Small intestine (tissue), 7 donors: ENCODE data around the gene HCAR1. TPM values are rescaled to one million over a fixed set of nuclear protein-coding genes. Genes with fewer than 3 reads are reported as not detected.

Experiments
- DNase-seq, 2 donors: peaks; one replicate each; pipeline versions ENCODE4 v3.0.0 to v3.0.0-alpha.2; 2013
- FAIRE-seq: peaks from 2 replicates; lab custom pipeline; 2012; peaks lifted over from hg19 to GRCh38; lab: Jason Lieb, UNC
- H3K27ac ChIP-seq, 3 donors: one replicate each; pipeline ENCODE4 v1.5.1; 2013; ENCODE audit warnings: low read length in 2 of 3, mild to moderate bottlenecking in 2 of 3, control low read depth in 1 of 3, inconsistent platforms in 1 of 3, low read depth in 1 of 3, moderate library complexity in 1 of 3
- H3K27me3 ChIP-seq, 3 donors: one replicate each; pipeline ENCODE4 v1.6.1; 2013; ENCODE audit warnings: low read length in 3 of 3, inconsistent platforms in 1 of 3; ENCODE audit not compliant: control insufficient read depth in 3 of 3, insufficient read depth in 3 of 3
- H3K36me3 ChIP-seq, 3 donors: one replicate each; pipeline ENCODE4 v1.6.1; 2013; ENCODE audit warnings: low read length in 3 of 3, inconsistent platforms in 1 of 3, low read depth in 1 of 3, mild to moderate bottlenecking in 1 of 3, moderate library complexity in 1 of 3; ENCODE audit not compliant: control insufficient read depth in 3 of 3, insufficient read depth in 2 of 3
- H3K4me1 ChIP-seq, 3 donors: one replicate each; pipeline ENCODE4 v1.6.1; 2013; ENCODE audit warnings: low read length in 2 of 3, inconsistent platforms in 1 of 3, low read depth in 1 of 3, mild to moderate bottlenecking in 1 of 3, moderate library complexity in 1 of 3; ENCODE audit not compliant: control insufficient read depth in 3 of 3, insufficient read depth in 2 of 3
- H3K4me3 ChIP-seq, 3 donors: one replicate each; pipeline ENCODE4 v1.5.1; 2013; ENCODE audit warnings: low read length in 3 of 3, control low read depth in 1 of 3, inconsistent platforms in 1 of 3, low read depth in 1 of 3, mild to moderate bottlenecking in 1 of 3, moderate library complexity in 1 of 3
- H3K9me3 ChIP-seq, 2 donors: one replicate each; pipeline ENCODE4 v1.6.1; 2013; ENCODE audit warnings: low read depth in 1 of 2, low read length in 1 of 2; ENCODE audit not compliant: control insufficient read depth in 2 of 2, insufficient read depth in 1 of 2
- WGBS, 3 donors: extraction: QIAGEN DNeasy Blood & Tissue Kit; methylation state at CpG; one replicate each; pipeline ENCODE4 v1.1.7; 2013; 5-methylcytosine and 5-hydroxymethylcytosine counted together
- polyA plus RNA-seq, 4 donors: library from polyadenylated mRNA; stranded (reverse) in 3 of 4; unstranded in 1 of 4; fragments of 200-250 nt in 3 of 4; fragments of 120-200 nt in 1 of 4; gene quantifications; one replicate each; pipeline versions ENCODE4 v1.2.1 to v1.2.3, GENCODE V29; 2013
- donor health status: healthy with polysubstance abuse.
- donor health status: control.
- donor health status: control.
- donor health status: Bipolar disorder and iron deficiency.
- donor health status: healthy.

Gene HCAR1
- polyA plus RNA-seq, 4 donors = 0.16 to 0.27 TPM; not detected in 2

- Histone ChIP-seq H3K27me3 (no peaks in the 10 kb centered on the region), H3K4me1 (peaks cover 0 to 8% (median 7%) of the 10 kb centered on the region in 3 donors), H3K36me3 (peaks cover 0 to 3% (median 0%) of the 10 kb centered on the region in 3 donors), H3K27ac (no peak overlapping the region), H3K9me3 (no peaks in the 10 kb centered on the region), H3K4me3 (no peak overlapping the region)
- no peak for FAIRE-seq
- no peak for DNase-seq
- WGBS, 3 donors = 69 to 82% (median 73%) methylated on average over 6 of the region's 6 CpGs
Observed at GRCh38 chr12:122749569-122750332, 19.1 kb upstream of the HCAR1 start.

GRCh38 chr12:122747224-122748135 is 16.8 kb upstream of the HCAR1 start:
- Histone ChIP-seq H3K27me3 (no peaks in the 10 kb centered on the region), H3K4me3 (no peak overlapping the region), H3K9me3 (peaks cover 0 to 3% of the 10 kb centered on the region in 2 donors), H3K27ac (no peak overlapping the region), H3K36me3 (no peaks in the 10 kb centered on the region), H3K4me1 (peaks cover 0 to 6% (median 0%) of the 10 kb centered on the region in 3 donors)
- WGBS, 3 donors = 77 to 80% (median 78%) methylated on average over 9 of the region's 9 CpGs
- no peak for FAIRE-seq
- DNase-seq = no peak

DNA sequence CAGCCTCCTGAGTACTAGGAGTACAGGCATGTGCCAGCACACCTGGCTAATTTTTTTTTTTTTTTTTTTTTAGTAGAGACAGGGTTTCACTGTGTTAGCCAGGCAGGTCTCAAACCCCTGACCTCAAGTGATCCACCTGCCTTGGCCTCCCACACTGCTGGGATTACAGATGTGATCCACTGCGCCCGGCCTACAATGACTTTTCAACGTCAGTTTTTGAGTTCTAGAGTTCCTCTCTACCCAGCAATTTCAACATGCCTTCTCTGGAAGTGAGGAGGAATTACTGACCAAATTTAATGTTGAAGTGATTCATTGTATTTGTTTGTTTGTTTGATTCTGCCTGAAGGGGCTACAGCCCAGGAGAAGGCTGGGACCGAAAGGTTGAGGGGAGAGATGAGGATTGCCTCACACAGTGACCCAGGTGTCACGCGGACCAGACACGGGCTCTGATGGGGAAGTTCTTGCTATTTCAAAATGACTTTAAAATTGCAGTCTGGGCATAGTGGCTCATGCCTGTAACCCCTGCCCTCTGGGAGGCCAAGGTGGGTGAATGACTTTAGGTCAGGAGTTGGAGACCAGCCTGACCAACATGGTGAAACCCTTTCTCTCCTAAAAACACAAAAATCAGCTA is 13.4 kb upstream of the HCAR1 start:
- no peak overlapping the region for H3K27ac ChIP-seq
- no peak overlapping the region for H3K4me3 ChIP-seq
- 88 to 98% (median 92%) methylated on average over 7 of the region's 7 CpGs for WGBS, 3 donors
- H3K36me3 ChIP-seq = no peaks in the 10 kb centered on the region
- no peak for FAIRE-seq
- no peak for DNase-seq
- H3K27me3 ChIP-seq = no peaks in the 10 kb centered on the region
- H3K4me1 ChIP-seq = no peaks in the 10 kb centered on the region
- peaks cover 0 to 9% of the 10 kb centered on the region in 2 donors for H3K9me3 ChIP-seq

DNA sequence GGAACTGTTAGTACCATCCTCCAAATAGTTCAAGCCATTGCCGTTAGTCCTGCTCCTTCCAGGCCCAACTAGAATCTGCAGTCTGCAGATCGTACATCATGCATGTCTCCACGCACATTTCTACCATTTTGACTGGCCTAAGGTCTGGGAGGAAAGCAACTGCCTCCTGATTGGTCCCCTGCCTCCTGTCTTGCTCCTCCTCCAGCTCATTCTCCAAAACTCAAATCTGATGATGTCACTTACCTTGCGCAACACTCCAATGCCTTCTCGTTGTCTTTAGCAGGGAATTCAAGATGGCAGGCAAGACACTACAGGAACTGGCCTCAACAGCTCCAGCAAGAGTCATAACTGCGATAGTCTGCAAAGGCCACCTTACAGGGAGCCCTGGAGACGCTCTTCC is 9.7 kb upstream of the HCAR1 start:
- Histone ChIP-seq H3K4me1 (no peaks in the 10 kb centered on the region), H3K27me3 (no peaks in the 10 kb centered on the region), H3K27ac (no peak overlapping the region), H3K36me3 (no peaks in the 10 kb centered on the region), H3K4me3 (no peak overlapping the region), H3K9me3 (peaks cover 0 to 11% of the 10 kb centered on the region in 2 donors)
- FAIRE-seq = no peak
- WGBS, 3 donors = 92 to 93% (median 92%) methylated on average over 7 of the region's 7 CpGs
- DNase-seq = no peak

- WGBS, 3 donors = 77 to 88% (median 85%) methylated on average over 7 of the region's 7 CpGs
- Histone ChIP-seq H3K27ac (no peak overlapping the region), H3K4me3 (no peak overlapping the region), H3K36me3 (no peaks in the 10 kb centered on the region), H3K9me3 (peaks cover 0 to 11% of the 10 kb centered on the region in 2 donors), H3K27me3 (no peaks in the 10 kb centered on the region), H3K4me1 (no peaks in the 10 kb centered on the region)
- DNase-seq (no peak), FAIRE-seq (no peak)
Observed at GRCh38 chr12:122738571-122738970, 7.9 kb upstream of the HCAR1 start.

DNA sequence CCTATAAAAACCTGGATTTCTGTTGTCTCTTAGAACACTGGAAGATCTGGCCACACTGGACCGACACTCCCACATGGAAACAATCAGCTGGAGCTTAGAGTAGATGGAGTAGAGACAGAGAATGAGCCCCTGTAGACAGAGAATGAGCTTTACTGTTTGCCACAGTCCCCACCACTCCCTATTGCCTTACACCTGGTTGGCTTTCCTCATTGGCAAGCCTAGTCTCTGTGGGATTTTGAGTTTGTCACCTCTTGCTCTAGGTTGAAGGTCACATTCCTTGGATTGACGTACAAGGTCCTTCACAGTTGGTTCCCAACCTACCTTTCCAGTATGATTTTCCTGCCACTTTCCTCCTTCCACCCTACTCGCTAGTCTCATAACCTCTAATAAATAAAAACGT is 2.0 kb upstream of the HCAR1 start:
- FAIRE-seq (no peak), DNase-seq (no peak)
- 85 to 92% (median 86%) methylated on average over 4 of the region's 4 CpGs for WGBS, 3 donors

DNA sequence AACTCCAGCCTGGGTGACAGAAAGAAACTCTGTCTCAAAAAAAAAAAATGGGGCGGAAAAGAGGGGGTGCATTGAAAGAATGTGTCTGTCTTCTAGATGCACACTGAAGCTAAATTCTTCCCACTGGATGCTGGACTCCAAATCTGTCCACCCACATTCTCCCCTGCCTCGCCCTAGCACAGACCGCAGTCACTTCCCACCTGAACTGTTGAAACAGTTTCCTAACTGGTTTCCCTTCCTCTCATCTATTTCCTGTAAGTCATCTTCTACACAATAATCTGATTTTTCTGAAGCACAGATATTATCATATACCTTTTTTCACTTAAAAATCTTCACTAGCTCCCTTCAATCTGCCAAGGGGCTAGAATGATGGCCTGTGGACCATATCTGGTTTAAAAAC is 1.5 kb upstream of the HCAR1 start:
- 69 to 82% (median 74%) methylated on average over 3 of the region's 3 CpGs for WGBS, 3 donors
- no peaks in the 10 kb centered on the region for H3K27me3 ChIP-seq
- peaks cover 0 to 2% of the 10 kb centered on the region in 2 donors for H3K9me3 ChIP-seq
- no peaks in the 10 kb centered on the region for H3K36me3 ChIP-seq
- FAIRE-seq (no peak), DNase-seq (no peak)
- H3K4me3 ChIP-seq = no peak overlapping the region
- peaks cover 0 to 3% (median 0%) of the 10 kb centered on the region in 3 donors for H3K4me1 ChIP-seq
- H3K27ac ChIP-seq = no peak overlapping the region

More for the DNA sequence above, 2.0 kb upstream of the HCAR1 start:
- Histone ChIP-seq H3K27me3 (no peaks in the 10 kb centered on the region), H3K4me1 (peaks cover 0 to 3% (median 0%) of the 10 kb centered on the region in 3 donors), H3K4me3 (no peak overlapping the region), H3K36me3 (no peaks in the 10 kb centered on the region), H3K9me3 (peaks cover 0 to 2% of the 10 kb centered on the region in 2 donors), H3K27ac (no peak overlapping the region)

GRCh38 chr12:122729583-122730214 is 945 bp downstream of the HCAR1 start:
- DNase-seq (no peak), FAIRE-seq (no peak)
- Histone ChIP-seq H3K9me3 (no peaks in the 10 kb centered on the region), H3K27ac (no peak overlapping the region), H3K36me3 (no peaks in the 10 kb centered on the region), H3K4me1 (peaks cover 0 to 4% (median 3%) of the 10 kb centered on the region in 3 donors), H3K4me3 (no peak overlapping the region), H3K27me3 (no peaks in the 10 kb centered on the region)
- WGBS, 3 donors = 90 to 91% (median 90%) methylated on average over 27 of the region's 27 CpGs
